HuH-7 (cell line): ENCODE data around the gene MYH9.
"Not testable (repeated sequence)": the region's sequence is repeated elsewhere in the genome, so short reads cannot be mapped to it uniquely, and the experiment has no call there.

Experiments
- DNase-seq: peaks from one replicate; pipeline ENCODE4 v3.0.0; 2011; ENCODE audit warnings: low spot score

MYH9 gene

DNA sequence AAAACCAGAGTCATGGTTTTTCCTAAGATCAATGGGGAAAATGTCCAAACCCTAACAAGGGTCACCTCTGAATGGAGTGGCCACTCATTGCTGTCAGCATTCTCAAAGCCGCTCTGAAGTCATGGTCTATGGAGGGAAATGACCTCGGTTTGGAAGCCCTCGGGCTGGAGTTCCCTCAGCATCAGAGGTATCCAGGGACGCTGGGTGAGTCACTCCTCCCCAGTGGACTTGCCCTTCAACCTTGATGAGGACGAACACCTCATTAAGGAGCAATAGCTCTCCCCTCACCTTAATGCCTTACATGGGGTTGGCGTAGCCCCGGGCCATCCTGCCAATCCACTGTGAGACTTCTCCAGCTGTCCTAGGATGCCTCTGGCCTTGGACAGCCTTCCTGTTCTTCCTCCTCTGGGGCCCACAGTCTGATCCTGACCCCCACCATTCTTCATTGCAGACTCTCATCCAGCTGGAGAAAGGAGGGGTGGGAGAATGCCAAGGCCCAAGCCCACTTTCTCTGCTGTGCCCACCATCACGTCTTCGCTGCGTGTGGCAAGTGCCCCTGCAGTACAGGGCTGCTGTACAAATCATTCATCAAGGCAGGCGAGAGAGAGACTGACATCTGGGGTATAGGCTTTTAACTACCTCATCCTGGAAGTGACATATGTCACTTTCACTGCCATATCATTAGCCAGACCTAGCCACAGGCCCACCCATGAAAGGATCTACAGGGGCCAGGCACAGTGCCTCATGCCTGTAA, 25.4 kb upstream of the MYH9 start:
- DNase-seq, result no peak

DNA sequence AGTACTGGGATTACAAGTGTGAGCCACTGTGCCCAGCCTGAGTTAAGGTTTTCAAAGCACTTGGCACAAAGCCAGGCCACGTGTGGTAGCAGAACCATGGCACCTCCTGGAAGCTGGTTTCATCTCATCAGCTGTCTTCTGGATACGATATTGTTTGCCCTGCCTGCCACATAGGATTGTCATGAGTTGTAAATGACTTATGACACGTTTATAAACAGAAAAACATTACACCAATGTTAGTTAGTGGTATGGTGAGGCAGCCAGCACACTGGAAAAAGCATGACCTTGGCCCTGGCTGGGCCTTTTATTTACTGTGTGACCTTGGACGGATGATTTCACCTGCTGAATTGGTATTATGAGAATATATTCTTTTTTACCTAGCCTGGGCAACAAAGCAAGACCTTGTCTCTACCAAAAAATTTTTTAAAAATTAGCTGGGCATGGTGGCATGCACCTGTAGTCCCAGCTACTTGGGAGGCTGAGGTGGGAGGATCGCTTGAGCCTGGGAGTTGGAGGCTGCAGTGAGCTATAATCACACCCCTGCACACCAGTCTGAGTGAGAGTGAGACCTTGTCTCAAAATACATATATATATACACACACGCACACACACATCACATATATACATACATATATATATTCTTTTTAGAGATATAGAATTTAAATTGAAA, 24.0 kb upstream of the MYH9 start:
- no peak for DNase-seq

DNA sequence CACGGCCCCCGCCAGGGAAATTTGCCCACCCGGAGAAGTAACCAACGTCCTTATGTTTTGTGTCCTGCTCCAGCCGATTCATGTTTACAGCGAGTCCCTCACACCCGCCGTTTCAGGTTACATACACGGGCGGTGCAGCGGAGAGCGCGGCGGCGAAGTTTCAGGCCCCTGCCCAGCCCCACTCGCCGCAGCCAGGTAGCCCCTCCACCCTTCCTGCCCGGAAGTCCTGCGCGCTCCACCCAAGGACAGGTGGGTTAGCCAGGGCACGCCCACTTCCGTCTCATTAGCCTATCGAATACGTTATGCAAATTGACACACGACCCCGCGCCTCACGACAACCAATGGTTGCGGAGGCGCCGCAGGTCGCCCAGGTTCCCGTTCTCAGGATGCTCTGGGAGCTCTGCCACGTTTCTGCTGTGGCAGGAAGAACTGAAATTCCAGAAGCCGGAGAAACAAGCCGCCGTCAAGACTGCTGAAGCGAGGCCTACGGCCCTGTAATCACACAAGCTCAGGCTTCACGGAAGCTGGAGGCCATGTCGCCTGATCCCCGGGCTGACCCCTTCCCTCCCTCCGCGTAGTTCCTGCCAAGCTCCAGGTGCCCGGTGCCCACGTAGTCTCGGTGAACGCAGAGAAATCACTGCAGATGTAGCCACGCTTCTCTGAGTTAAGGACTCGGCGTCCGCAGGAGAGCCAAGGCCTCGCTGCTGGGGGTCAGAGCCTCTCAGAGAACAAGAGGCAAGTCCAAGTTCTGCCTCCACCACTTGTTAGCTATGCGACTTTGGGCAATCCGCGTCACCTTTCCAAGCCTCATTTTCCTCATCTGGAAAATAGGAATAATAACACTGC, 22.4 kb upstream of the MYH9 start:
- peak; percentile 83 for DNase-seq

DNA sequence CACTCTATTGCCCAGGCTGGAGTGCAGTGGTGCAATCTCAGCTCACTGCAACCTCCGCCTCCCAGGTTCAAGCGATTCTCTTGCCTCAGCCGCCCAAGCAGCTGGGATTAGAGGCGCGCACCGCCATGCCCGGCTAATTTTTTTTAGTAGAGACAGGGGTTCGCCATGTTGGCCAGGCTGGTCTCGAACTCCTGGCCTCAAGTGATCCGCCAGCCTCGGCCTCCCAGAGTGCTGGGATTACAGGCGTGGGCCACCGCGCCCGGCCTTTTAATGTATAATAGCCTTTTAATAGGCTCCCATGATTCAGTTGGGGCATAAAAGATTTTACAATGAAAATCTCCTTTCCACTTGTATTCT, 21.8 kb upstream of the MYH9 start:
- not testable (repeated sequence) for DNase-seq

DNA sequence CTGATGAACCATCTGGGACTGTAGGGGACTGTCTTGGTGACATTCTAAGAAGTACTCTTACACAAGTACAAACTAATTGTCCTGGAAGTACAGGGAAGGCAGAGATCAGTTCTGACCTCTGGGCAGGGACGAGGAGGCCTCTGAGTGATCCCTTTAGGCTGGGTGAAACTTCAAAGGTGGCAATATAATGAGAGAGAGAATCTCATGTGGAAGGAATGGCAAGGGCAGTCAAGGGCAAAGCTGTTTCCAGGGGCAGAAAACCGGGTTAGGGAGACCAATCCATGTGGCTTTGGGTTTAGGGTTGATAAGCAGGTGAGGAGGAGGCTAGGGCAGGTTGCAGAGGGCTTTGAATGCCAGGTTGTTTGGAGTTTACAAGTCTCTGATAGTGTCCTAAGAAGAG, 21.3 kb upstream of the MYH9 start:
- DNase-seq, result no peak

DNA sequence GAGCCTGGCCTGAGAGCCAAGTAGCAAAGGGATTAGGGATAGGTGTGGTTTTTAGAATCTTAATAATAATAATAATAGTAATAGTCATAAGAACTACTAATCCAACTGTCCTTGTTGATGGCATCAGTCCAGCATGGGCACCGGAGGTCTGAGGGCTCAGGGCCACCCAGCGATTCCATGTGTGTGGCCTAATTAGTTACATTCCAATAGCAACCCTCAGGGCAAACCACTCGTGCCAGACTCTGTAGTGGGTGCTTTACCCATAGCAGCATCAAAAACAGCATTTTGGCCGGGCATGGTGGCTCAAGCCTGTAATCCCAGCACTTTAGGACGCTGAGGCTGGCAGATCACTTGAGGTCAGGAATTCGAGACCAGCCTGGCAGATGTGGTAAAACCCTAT, 19.0 kb upstream of the MYH9 start:
- DNase-seq, result no peak

DNA sequence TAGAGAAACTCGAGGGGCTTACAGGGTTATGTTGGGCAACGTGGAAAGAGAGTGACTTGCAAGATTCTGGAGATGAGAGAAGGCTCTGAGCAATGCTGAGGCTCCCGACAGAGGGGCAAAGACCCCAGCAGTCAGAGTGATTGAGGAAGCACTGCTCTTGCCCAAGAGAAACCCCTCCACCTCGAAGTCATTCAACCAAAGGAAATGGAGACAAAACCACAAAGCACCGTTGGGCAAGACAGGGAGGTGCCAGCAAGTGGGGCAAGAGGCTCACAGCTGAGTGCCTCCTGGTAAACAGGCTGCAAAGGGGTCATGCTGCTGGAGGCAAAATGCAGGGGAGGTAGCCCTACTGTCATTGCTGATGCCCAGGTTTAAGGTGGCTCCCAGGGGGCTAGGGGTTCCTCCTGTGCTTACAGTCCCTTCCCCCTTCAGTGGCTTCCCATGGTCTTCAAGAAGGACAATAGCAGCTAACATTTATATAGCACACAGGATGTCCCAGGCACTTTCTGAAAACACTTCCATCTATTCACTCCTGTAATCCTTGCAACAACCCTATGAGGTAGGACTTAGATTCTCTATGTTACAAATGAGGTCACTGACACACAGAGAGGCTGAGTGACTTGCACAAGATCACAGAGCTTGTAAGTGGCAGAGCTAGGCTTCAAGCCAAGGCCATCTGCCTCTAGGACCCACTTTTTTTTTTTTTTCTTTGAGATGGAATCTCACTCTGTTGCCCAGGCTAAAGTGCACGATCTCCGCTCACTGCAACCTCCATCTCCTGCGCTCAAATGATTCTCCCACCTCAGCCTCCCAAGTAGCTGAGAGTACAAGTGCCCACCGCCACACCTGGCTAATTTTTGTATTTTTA, 18.1 kb upstream of the MYH9 start:
- no peak for DNase-seq

DNA sequence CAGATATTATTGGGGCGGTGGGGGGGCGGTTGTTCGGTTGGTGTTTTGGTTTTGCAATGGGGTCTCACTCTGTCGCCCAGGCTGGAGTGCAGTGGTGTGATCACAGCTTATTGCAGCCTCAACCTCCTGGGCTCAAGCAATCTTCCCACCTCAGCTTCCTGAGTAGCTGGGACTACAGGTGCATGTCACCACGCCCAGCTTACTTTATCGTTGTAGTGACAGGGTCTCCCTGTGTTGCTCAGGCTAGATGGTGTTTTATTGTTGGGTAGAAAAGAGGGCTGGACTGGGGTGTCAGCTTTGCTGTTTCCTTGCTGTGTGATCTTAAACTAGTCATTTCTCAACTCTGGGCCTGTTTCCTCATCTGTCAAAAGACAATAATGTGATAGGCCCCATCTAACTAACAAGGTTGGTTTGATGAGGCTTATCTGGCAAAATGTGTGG, 17.5 kb upstream of the MYH9 start:
- DNase-seq, result no peak

DNA sequence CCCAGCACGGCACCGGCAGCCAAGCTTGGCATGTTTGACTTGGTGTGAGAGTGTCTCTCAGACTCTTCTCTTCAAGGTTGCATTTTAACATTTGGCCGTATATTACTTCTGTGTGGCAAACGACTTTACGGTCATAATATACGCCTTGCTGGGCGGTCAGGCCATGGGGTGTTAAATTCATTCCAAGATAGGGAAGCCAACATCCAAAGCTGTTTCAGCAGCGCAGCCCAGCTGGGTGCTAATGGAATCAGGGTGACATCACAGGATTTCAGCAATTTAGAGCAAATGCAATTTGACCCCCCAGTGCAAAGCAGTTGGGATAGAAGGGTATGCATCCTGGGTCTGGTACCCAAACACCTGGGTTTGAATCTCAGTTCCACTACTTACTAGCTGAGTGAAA, 16.7 kb upstream of the MYH9 start:
- DNase-seq, result no peak

DNA sequence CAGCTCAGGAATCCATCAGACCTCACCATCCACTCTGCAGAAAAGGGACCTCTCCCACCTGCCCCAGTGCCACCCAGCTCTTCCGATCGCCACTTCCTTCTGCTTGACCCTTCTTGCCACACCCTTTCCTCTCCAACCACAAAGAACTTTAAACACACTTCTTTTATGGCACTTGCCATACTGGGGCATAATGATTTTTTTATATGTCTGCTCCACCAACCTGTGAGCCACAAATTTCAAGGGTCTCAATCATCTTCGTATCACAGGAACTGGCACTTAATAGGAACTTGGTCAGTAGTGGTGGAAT, 11.7 kb upstream of the MYH9 start:
- DNase-seq, result no peak

DNA sequence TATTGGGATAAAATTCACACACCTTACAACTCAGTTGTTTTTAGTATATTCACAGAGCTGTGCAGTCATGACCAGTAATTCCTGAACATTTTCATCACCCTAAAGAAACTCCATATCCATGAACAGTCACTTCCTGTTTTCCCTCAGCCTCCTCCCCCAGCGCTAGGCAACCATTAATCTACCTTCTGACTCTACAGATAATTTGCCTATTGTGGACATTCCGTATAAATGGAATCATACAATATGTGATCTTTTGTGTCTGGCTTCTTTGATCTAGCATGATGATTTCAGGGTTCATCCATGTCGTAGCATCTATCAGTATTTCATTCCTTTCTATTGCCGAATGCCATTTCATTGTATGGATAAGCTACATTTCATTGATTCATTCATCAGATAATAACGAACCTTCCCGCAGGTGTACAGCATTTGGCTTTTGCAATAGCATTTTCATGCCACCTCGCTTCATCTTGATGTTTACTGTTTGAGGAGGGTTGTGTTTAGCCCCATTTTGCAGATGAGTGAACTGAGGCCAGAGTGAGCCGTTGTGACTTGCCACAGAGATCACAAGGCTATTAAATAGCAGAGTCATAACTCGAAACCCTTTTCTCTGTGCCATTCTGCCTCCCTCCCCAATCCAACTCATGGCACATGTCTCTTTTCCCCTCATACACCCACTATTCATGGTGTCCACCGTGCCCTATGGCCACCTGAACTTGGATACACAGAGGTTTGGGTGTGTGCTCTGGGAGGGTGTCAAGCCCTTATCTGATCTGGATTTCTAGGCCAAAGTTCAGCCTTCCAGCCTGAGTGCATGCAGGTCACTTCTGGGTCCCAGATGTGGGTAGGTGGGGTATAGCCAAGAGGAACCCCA, 11.1 kb upstream of the MYH9 start:
- no peak for DNase-seq

DNA sequence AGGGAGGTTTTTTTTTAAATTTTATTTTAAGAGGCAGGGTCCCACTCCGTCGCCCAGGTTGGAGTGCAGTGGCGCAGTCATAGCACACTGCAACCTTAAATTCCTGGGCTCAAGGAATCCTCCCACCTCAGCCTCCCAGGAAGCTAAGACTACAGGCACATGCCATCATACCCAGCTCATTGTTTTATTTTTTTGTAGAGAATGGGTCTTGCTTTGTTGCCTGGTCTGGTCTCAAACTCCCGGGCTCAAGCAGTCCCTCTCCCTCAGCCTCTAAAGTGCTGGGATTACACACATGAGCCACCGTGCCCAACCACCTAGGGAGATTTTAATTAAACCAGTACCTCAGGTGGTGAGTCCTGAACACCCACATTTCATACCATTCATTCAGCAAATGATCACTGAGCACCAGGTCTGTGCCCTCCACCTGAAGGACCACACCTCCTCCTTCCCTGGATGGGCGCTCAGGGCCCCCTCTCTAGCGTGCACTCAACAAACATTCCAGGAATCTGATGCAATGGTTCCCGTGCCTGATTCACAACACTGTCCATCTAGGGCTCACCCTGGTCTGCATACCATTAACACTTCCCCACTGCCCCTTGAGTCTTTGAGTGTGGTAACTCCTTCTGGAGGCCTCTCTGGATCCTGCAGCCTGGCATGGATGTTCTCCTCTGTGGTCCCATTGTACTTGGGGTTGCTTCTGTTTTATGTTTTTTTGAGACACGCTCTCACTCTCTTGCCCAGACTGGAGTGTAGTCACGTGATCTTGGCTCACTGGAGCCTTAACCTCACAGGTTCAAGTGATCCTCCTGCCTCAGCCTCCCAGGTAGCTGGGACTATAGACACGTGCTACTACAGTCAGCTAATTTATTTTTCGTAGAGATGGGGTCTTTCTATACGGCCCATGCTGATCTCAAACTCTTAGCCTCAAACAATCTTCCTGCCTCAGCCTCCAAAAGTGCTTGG, 9.6 kb upstream of the MYH9 start:
- no peak for DNase-seq

DNA sequence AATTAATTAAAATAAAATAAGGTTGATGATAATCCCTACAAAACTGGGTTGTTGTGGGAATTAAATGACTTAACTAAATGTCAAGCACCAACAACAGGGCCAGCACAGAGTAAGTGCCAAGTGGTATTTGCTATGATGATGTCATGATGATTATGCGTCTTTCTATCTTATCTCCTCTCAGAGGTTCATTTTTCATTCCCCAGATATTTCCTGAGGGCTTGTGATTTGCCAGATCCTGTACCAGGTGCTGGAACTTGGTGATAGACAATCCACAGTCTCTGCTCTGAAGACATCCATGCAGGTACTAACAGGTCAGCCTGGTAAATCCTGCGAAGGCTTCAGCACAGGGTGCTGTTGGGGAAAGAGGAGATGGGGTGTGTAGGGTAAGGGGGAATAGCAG, 8.1 kb upstream of the MYH9 start:
- no peak for DNase-seq

DNA sequence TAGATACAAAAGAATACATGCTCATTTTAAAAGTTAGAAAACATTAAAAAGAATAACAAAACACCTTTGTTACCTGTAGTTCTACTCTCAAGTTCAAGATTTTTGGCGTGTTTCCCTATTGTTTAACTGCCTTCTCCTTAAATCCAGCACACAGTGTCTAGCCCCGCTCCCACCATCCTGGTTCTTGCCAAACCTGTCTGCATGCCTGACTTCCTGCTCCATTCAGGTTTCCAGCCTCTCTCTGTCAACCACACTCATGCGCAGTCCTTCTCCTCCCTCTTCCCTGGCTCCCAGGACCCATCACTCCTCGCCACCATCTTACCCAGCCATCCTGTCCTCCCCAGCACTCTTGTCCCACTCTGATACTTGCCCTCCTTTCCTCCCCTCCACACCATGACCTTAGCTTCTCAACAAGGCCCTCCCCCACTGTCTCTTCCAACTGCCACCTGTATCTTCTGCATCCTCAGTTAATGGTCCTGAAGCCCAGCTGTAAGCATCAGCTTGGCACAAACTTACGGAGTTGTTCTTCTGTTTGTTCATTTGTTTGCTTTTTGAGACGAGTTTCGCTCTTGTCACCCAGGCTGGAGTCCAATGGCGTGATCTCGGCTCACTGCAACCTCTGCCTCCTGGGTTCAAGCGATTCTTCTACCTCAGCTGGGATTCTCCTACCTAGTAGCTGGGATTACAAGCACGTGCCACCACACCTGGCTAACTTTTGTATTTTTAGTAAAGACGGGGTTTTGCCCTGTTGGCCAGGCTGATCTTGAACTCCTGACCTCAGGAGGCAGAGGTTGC, 7.5 kb upstream of the MYH9 start:
- DNase-seq, result no peak

DNA sequence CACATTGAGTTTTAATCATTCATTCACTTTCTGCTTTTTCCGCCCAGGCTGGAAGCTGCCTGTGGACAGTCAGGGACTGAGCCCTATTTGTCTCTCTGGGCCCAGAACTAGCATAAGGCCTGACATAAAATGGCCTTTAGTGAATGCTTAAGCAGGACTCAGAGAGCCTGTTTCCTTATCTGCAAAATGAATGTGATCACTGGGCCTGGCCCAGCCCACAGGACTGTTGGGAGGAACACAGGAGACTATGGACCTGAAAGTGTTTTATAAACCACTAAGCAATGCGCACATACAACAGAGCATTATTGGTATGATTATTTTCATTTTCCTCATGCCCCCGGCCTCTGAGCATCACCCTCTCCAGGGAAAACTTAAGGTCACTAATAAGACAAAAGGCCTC, 3.9 kb upstream of the MYH9 start:
- no peak for DNase-seq

DNA sequence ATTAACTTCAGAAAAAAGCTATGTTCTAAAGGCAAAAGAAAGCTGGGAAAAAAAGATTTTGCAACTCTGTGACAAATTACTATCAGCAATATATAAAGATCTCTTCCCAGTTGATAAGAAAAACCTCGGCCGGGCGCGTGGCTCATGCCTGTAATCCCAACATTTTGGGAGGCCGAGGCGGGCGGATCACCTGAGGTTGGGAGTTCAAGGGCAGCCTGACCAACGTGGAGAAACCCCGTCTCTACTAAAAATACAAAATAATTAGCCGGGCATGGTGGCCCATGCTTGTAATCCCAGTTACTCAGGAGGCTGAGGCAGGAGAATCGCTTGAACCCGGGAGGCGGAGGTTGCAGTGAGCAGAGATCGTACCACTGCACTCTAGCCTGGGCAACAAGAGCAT, 1.4 kb upstream of the MYH9 start:
- not testable (repeated sequence) for DNase-seq

DNA sequence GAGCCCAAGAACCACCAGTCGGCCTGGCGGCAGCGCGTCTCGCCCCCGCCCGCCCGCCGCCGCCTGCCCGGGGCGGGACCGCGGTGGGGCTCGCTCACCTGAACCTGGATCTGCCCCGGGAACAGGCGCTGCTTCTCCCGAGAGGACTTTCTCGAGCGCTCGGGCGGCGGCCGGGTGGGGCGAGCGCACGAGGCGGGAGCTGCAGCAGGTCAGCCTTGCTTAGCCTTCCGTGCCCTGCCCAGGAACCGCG, 133 bp downstream of the MYH9 start:
- no peak for DNase-seq

DNA sequence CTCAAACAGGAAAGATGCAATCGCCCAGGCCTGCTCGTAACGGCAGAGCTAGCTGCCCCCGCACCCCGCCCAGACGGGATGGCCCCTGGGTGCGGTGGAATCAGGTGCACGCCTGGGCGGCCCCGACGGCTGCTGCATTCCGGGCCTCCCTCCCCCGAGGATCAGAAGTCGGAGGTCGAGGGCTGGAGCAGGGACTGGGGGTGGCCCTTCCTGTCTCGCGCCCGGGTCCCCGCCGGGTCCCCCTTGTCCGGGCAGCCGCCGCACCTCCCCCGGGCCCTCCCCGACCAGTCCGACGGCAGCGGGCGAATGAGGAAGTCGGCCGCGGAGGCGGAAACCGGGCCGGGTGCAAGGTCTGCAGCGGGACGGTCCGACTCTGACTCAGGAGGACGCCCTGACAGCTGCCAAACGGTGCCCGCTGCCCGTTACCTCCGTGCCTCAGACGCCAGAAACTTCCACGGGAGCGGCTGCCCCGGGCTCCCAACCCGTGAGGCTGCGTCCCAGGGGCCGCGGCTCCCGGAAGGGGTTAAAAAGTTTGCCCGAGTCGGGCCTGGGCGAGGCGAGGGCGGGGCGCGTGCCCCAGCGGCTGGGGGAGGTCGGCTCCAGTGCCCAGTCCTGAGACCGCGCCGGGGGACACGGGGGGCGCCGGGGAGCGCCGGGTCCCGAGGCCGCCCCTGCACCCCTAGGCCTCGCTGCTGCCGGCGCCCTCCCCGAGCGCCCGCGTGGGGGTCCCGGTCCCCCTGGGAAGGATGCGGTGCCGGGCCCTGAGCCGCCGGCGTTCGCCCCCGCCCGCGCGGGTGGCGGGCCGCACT, 663 bp downstream of the MYH9 start:
- DNase-seq, result no peak
